HG03558 (cell line): ENCODE data around the gene CDH12.

Source experiments
- ATAC-seq: cut with Tn5 transposase; IDR thresholded peaks from one replicate; pipeline ENCODE4 v1.9.1; 2021; ENCODE audit warnings: moderate number of reproducible peaks; ENCODE audit not compliant: unreplicated experiment; ENCODE audit errors: extremely low read depth

Gene CDH12

GRCh38 chr5:21809611-21810010 is 1043.5 kb downstream of the CDH12 start:
- ATAC-seq: no peak

- no peak for ATAC-seq
Measured at GRCh38 chr5:21807953-21808352, 1045.2 kb downstream of the CDH12 start.

DNA sequence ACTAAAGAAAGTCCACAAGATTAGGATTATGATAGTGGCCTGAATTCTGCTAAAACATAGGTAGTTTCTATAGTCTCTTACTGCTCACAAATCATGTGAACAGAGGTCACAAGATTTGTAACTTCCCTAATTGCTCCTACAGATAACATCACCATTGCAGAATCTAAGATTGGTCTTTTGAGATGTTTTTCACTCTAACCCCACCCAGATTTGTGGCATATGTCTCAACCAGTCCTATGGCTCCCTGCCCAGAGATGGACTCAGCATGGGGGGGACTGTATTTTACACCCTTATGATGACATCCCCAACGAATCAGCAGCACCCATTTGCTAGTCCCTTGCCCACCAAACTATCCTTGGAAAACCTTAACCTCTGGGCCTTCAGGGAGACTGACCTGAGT is 1046.2 kb downstream of the CDH12 start:
- ATAC-seq: no peak

GRCh38 chr5:21806271-21806670 is 1046.9 kb downstream of the CDH12 start:
- ATAC-seq: no peak

GRCh38 chr5:21802869-21803490 is 1050.2 kb downstream of the CDH12 start:
- ATAC-seq: no peak

DNA sequence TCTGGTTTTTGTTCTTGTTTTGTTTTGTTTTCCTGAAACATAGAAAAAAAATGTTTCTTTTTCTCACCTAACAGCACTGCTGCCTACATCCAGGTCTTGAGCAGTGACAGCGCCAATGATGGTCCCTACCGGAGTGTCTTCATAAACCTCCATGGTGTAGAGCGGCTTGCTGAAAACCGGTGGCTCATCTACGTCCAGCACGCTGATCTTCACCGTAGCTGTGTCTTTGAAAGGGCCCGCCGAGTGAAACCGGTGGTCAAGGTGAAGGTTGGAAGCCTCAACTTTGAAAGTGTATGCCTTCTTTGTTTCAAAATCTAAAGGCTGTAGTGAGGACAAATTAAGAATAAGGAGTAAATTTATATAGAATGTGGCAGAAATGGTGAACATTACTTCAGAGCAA is 1051.0 kb downstream of the CDH12 start:
- no peak for ATAC-seq

DNA sequence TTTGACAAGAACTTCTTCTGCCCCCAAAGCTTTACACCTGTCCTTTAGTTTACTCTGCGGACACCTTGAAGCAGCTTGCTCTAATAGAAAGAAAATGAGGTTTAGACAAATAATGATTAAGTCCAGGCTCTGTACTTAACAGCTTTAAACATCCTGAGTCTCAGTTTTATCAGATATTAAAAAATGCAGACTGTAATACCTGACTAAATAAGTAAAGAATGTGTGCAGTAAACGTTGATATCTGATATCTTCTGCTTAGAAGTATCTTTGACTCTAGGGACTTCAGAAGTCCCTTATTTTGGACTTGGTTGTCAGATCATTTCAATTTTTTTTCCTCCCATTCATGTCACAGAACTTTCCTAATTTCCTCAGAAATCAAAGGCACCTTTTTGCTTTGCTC is 1060.4 kb downstream of the CDH12 start:
- ATAC-seq: no peak

DNA sequence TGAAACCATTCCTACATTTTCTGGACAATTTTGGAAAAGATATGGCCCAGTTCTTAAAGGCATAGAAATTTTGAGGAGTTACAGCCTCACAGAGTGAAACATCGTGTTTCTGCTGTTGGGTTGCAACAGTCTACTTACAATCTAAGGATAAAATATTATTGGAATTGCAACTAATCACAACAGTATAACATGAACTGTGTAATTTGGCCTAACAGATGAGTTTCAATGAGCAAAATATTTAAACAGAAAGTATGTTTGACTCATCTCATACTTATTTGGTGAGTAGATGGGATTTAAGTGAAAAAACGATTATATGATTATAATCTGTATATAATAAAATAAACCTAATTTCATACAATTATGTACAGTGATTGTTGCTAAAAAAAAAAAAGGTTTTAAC is 1061.8 kb downstream of the CDH12 start:
- ATAC-seq: no peak

GRCh38 chr5:21784487-21784886 is 1068.7 kb downstream of the CDH12 start:
- no peak for ATAC-seq

GRCh38 chr5:21783074-21783679 is 1070.0 kb downstream of the CDH12 start:
- no peak for ATAC-seq

DNA sequence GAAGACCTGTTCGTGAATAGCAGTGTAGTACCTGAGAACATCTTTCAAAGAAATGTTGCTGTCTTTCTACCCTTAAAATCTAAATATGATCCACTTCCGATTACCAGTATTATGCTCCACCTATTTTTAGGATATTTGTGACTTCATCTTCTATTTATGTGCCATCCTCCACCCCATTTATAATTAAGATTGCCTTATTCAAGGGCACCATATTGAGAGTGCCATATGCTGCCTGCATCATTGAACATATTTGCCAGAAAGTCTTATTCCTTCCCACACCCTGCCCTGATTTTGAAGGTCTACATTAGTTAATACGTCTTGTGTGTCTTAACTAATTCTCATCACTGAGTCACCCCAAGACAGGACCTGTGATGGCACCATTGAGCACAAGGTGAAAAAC is 1076.7 kb downstream of the CDH12 start:
- no peak for ATAC-seq

- no peak for ATAC-seq
Measured at GRCh38 chr5:21774801-21775200, 1078.3 kb downstream of the CDH12 start.

DNA sequence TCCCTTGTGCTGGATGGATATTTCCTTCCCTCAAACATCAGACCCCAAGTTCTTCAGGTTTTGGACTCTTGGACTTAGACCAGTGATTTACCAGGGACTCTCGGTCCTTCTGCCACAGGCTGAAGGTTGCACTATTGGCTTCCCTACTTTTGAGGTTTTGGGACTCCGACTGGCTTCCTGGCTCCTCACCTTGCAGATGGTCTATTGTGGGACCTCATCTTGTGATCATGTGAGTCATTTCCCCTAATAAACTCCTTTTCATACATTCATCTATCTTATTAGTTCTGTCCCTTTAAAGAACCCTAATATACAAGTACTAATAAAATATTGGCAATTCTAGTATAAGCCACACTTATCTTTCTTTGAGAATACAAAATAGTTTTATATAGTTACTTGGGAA is 1078.9 kb downstream of the CDH12 start:
- ATAC-seq: no peak

DNA sequence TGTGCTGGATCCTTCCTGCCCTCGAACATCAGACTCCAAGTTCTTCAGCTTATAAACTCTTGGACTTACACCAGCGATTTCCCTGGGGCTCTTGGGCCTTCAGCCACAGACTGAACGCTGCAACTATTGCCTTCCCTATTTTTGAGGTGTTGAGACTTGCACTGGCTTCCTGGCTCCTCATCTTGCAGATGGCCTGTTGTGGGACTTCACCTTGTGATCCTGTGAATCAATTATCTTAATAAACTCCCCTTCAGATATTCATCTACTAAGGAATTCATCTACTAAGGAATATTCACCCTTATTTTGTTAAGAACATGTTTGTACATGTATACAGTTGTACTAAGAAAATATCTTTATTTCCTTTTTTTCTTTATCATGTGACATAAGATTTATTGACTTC is 1079.7 kb downstream of the CDH12 start:
- ATAC-seq: no peak

DNA sequence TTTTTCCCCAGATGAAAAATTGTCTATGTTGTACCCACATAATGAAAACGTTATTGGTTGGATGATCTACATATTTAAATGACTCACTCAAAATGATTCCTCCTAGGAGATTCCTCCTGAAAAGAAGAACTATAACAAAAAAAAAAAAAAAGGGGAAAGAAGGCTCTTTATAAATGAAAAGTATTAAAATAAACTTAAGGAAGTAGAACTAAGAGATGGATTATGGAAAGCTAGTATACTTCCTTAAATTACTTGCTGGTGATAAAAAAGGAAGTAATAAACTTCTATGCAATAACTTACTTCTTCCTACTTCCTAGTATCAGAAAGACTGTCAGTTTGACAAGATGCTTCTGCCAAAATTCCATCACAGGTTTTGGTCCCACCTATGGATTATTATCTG is 1087.7 kb downstream of the CDH12 start:
- ATAC-seq: no peak

DNA sequence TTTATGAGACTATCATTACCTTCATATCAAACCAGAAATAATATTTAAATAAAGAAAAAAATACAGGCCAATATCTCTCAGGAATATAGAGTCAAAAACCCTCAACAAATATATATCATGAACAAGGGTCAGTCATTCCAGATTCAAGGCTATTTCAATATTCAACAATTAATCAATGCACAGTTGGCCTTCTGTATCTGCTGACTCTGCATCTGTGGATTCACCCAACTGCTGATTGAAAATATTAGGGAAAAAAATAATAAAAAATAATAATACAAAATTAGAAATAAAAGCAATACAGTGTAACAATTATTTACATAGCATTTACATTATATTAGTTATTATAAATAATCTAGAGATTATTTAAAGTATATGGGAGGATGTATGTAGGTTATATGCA is 1114.0 kb downstream of the CDH12 start:
- ATAC-seq: no peak

DNA sequence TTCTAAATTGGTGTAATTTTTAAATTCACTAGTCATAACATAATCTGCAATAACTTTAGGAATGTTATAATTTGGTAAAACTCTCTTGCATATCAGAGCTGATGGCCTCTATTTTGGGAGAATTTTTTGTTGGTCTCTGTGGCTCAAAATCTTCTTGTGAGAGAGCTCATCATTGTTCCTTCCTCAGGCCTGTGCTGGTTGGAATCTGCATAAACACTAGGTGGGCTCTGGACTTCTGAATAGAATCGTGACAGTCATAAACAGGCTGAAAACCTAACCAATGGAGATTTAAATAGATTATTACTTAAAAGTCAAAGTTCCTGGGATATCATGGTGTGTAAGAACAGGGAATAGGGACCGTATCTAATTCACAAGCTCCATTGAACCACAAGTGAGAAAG is 1129.6 kb downstream of the CDH12 start:
- no peak for ATAC-seq

DNA sequence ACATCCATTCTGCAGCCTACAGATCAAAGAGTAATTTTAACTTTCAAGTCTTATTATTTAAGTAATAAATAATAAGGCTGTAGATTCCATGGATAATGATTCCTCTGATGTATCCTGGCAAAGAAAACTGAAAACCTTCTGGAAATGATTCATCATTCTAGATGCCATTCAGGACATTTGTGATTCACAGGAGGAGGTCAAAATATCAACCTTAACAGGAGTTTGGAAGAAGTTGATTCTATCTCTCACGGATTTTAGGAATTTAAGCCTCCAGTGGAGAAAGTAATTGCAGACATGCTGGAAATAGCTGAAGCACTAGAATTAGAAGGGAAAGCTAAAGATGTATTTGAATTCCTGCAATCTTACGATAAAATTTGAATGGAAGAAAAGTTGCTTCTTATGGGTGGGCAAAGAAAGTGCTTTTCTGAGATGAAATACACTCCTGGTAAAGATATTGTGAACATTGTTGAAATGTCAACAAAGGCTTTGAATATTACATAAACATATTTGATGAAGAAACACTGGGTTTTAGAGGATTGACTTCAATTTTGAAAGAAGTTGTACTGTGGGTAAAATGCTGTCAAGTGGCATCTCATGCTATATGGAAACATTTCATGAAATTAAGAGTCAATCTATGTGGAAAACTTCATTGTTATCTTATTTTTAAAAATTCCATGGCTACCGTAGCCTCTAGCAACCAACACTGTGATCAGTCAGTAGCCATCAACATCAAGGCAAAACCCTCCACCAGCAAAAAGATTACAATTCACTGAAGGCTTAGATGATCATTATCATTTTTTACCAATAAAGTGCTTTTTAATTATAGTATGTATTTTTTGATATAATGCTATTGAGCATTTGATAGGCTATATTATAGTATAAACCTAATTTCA is 1141.0 kb downstream of the CDH12 start:
- no peak for ATAC-seq

- no peak for ATAC-seq
Measured at GRCh38 chr5:21709770-21710169, 1143.4 kb downstream of the CDH12 start.

DNA sequence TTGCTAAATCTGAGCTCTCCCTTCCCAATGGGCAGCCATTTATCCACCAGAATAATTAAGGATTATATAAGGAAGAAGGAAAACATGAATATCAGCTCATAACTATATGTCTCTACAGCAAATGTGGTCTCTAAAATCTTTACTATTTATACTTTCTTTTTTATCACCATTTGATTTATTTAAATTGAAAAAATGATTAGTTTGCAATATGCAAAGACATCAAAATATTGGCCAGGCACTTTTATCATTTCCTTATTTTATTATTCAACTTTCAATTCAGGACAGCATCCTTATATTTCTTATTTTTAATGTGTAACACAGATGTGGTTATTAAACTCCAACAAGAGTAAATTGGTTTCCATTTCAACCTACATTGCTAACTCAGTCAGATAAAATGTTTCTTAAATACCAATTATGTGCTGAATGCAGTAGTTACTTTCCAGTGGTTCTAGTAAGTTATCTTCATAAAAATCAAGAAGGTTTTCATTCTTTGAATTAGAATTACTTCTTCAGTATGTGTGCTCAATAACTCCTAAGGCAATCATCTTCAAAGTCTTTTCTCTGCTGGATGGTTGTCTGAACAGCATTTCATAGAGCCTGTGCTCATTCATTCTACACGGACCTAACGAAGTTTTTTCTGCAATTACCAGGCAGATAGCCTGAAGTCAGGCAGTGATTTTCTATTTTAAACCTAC is 1148.0 kb downstream of the CDH12 start:
- ATAC-seq: no peak

GRCh38 chr5:21701317-21701716 is 1151.8 kb downstream of the CDH12 start:
- ATAC-seq: no peak
